ENCODE measurements around the gene CBFA2T2.
"Not testable (repeated sequence)": the region's sequence is repeated elsewhere in the genome, so short reads cannot be mapped to it uniquely, and the experiment has no call there.

Gene CBFA2T2

DNA sequence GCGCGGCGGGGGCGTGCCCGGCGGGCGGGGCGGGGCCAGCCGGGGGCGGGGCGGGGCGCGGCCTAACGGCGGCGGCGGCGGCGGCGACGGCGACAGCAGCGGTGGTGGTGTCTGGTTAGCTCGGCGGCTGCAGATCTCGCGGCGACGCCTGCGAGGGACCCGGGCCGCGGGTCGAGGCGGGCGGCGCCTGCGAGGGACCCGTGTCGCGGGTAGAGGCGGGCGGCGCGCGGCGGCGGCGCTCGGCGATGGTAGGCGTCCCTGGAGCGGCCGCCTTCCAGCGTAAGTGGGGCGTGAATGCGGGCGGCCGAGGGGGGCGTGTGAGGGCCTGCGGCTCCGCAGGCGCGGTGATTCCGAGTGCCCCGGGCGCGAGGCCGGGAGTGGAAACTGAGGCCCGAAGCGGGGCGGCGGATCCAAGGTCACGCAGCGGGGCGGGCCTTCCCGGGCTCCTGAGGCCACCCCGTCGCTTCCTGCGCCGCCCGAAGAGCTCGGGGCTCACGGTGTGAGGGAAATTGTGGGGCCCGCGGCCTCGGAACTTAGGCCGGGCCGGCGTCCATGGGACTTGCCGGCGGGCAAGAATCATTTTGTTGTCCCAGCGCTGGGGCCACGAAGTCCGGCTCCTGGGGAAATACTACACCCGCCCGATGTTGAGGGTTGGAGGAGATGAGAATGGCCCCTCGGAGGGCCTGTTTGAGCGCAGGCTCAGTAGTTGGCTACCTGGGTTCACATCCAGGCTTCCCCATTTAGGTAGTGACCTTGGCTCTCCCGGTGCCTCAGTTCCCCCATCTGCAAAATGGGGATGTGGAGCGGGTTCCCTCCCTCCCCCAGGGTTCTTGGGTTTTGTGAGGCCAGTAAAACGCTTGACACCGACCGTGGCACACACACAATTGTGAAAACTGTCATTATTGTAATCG, at the start of gene CBFA2T2:
CBFA2T2 (plus strand) TSS at position 74 of the 911 bp plus-strand sequence; CDS start at position 246, 172 bp downstream.
- DNase-seq: no peak

DNA sequence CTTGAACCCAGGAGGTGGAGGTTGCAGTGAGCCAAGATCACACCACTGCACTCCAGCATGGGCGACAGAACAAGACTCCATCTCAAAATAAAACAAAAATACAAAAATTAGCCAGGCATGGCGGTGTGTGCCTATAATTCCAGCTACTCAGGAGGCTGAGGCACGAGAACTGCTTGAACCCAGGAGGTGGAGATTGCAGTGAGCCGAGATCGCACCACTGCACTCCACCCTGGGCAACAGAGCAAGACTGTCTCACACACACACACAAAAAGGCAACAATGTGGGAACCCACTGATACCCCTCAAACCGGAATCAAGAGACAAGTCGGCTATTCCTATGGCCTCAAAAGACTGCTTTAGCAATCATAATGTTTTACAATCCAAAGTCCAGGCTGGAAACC, 49.3 kb upstream of the CBFA2T2 start:
- not testable (repeated sequence) for DNase-seq

DNA sequence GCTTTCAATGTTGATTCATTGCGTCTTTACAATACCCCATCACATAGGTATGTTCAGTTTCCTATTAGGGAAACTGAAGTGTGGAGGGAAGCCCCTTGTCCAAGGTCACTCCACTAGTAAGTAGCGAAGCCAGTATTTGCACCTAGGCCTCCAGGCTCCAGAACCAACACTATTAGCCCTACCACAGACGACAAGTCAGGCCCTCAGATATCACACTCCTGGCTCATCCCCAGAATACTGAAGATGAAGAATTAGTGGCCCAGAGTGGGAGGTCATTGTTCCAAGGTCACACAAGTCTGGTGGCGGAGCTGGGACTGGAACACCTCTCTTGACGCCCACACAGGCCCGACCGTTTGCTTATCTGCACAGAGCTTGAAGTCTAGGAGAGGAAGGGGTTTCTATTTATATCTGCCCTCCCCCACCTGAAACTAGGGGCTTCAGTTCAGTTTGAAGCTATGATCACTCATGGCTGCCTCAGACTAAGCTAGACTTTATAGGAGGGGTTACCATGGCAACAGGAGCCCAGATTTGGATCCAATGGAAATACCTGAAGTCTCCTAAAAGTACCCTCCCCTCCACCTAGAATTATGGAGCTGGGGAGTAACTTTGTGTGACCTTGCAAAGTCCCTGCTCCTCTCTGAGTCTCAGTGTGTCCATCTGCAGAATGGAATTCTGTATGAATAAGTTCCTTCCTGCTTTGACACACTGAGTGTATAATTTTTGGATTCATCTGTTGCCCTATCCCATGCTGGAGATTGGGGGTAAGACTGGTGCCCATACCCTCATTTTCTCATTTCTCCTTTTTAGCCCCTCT, 48.5 kb upstream of the CBFA2T2 start:
- no peak for DNase-seq

DNA sequence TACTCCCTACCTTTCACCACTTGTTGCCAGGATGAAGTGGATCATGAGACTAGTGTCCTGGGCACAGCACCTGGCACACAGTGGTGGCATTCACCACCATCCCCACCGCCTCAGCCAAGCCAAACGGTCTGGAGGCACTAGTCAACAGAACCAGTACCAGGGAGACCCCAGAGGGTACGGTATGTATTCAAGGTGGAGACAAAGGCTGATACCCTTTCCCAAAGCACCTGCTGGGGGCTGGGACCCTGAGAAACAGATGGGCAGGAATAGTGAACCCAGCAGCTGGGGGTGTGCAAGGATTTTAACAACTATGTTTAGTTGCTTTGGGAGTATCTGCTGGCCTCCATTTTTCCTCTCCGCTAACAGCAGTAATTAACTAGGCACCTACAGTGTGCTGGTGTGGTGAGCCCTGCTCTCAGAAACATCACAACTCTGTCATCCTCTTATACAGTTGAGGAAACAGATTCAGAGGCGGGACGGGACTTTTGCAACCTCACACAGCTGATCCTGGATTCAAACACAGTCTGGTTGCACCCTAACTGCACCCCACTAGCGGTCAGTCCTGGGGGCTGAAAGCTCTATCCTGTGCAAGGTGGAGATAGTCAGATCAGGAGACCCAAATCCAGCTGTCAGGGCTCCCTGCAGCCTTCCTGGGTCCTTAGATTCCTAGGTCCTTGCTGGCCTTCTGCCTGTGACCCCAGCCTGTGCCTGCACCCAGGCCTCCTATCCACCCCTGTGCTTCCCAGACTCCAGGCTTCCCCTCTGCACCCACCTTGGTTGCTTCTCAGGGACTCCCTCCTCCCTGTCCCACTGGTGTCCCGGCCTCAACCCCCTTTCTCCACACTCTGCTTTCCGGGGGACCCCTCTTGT, 47.5 kb upstream of the CBFA2T2 start:
- DNase-seq: no peak

DNA sequence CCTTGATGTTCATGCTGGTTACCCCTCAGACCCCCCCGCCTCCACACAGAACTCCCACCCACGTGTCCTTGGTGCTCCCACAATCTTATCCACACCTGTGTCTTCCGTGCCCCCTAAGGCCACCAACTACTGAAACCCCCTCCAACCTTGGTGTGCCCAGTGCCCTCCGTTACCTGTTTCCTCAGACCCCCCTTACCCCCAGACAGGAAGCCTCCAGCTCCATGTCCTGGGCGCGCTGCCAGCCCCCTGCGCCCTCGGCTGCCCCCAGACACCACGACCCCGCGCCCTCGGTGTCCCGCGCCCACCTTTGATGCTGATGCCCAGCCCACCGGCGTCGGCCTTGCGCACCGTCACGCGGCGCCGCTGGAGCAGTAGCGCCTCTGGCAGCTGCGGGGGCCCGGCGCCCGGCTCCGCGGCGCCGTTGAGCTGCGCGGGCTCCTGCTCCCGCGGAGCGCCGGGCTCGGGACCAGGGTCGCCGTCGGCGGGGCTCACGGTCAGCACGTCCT, 46.8 kb upstream of the CBFA2T2 start:
- no peak for DNase-seq

DNA sequence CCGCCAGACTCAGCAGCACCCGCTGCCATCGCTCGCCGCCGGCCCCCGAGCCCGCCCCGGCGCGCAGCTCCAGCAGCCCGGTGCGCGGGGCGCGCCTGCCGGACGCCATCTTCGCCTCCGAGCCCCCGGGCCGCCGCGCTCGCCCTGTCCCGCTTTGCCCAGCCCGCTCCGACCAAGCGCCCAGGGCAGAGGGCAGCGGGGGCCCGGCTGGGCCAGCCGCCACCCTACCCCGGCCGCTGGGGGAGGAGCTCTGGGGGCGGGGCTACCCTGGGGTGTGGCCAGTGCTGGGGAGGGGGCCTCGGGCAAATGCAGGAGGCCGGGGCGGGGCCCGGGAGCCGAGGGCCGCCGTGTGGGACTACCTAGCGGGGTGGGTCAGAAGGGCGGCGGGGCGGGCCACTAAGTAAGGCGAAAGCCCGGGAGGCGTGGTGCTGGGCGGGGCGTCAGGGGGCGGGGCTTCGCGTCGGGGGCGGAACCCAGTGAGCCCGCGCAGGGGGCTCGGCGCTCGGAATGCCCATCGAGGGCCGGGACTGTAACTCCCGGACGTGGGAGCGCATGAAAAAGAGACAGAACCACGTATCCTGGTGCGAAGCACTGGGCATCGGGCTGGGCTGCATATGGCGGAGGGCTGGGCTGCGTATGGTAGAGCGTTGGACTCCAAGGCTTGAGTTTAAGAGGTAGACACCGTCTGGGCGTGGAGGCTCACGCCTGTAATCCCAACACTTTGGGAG, 46.2 kb upstream of the CBFA2T2 start, which contains the start of gene SNTA1:
SNTA1 (minus strand) TSS at position 252 of the 728 bp plus-strand sequence; CDS start at position 109, 143 bp downstream.
- peak; percentile 96 for DNase-seq

DNA sequence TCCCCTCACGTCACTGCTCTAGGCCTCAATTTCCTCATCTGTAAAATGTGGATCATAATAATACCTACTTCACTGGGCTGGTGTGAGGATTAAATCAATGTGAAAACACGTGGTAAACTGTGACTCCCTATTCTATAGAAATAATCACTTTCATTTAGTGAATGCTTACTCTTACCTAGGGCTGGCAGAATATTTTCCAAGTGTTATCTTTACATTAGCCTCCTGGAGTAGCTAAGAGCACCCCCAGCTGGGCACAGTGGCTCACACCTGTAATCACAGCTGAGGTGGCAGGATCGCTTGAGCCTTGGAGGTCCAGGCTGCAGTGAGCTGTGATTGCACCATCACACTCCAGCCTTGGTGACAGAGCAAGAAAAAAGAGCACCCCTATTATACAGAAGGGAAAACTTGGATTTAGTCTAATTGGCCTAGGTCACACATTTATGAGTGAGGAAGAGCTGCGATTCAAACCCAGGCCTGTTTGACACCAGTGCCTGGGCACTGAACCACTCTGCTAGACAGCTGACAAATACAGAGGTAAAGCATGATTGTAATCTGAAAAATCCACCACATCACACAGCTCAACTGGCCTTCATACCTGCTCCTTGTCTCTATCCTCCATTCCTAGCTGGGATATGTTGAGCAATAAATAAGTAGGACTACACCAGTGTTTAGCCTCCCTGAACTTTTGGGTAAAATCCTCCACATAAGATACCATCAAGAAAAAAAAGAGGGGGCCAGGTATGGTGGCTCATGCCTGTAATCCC, 44.9 kb upstream of the CBFA2T2 start:
- DNase-seq: peak; percentile 68

DNA sequence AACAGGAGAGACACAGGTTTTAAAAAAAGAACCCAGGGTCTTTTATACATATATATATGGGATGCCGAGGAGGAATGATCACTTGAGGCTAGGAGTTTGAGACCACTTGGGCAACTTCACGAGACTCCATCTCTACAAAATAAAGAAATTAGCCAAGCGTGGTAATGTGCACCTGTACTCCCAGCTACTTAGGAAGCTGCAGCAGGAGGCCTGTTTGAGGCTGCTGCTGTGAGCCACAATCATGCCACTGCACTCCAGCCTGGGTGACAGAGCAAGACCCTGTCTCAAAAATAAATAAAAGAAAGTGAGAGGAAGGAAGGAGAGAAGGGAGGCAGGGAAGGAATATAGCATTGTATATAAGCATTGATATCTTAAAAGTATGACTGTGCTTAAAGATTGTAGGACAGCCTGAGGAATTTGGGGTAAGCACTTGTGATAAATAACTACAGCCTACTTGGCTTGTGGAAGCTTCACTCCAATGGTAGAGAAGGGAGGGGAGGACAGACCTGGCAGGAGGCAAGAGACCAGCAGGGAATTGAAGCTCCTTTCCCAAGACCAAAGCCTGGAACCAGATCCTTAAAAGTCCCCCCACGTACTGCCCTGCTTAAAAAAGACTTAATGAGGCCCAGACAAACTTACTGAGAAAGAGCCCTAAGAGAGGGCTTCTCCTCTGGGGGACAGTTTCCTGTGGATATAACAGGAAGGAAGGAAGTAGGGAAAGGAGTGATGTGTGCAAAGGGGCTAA, 43.8 kb upstream of the CBFA2T2 start:
- DNase-seq: no peak

DNA sequence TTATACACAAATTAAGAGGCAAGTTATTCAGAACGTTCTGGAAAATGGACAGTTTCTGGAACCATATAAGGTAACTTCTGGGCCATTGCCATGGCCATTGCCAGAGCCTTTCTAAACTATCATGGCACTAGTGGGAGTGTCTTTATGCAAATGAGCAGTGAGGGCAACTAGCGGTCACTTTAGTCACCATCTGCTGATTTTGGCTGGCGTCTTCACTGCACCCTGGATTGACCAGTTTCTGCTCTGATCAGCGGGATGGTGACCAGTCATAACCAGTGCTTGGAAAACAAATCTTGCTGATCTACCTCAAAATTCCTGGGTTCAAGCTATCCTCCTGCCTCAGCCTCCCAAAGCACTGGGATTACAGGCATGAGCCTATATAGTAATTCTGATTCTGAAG, 39.0 kb upstream of the CBFA2T2 start:
- no peak for DNase-seq

DNA sequence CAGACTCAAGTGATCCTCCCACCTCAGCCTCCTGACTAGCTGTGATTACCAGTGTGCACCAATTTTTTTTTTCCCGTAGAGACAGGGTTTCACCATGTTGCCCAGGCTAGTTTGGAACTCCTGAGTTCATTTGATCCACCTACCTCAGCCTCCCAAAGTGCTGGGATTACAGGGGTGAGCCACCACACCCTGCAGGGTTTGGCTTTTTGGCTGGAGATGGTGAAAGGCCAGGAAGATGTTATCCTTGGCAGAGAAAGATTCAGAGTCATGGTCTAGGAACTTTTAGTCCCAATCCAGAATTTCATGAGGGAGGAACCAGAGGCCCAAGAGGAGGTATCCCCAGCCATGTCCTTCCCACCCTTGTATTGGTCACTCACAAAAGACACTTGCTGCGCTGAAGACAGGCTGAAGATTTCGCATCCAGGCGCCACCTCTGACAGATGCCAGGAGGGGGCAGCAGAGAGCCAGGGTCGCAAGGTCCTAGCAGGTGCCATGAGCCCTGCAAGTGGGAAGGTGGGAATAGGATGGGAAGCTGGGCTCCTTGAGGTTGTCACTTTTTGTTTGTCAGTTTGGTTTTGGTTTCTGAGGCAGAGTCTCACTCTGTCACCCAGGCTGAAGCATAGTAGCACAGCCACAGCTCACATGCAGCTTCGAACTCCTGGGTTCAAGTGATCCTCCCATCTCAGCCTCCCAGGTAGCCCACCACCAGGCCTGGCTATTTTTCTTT, 32.8 kb upstream of the CBFA2T2 start:
- peak; percentile 92 for DNase-seq

DNA sequence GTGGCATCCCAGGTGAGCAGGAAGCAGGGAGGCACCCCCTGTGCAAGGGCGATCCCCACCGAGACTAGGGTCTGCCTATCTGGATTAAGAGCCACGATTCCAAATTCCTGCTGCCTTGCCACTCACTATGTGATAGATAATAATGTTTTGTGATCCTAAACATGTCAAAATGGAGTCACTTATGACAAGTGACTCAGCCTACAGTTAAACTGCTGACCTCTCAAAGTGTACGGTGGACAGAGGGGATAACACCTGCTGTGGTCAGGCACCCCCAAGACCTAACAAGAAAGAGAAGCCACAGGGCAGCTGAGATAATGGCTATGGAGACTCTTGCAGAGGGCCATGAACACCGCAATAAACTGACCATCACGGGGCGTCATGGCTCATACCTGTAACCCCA, 30.3 kb upstream of the CBFA2T2 start:
- DNase-seq: no peak

DNA sequence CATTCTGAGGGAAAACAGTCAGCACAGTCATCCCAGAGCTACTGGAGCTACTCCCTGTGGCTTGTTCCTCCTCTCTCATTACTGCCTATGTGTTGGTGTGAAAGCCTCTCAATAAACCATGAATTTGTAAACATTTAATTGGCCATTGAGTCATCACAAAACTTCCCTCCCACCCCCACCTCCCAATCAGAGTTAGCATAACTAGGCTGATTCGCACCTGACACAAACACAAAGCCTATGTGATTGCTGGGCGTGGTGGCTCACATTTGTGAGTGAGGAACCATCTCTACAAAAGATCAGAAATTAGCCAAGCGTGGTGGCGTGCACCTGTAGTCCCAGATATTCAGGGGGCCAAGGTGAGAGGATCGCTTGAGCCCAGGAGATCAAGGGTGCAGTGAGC, 29.2 kb upstream of the CBFA2T2 start:
- no peak for DNase-seq

DNA sequence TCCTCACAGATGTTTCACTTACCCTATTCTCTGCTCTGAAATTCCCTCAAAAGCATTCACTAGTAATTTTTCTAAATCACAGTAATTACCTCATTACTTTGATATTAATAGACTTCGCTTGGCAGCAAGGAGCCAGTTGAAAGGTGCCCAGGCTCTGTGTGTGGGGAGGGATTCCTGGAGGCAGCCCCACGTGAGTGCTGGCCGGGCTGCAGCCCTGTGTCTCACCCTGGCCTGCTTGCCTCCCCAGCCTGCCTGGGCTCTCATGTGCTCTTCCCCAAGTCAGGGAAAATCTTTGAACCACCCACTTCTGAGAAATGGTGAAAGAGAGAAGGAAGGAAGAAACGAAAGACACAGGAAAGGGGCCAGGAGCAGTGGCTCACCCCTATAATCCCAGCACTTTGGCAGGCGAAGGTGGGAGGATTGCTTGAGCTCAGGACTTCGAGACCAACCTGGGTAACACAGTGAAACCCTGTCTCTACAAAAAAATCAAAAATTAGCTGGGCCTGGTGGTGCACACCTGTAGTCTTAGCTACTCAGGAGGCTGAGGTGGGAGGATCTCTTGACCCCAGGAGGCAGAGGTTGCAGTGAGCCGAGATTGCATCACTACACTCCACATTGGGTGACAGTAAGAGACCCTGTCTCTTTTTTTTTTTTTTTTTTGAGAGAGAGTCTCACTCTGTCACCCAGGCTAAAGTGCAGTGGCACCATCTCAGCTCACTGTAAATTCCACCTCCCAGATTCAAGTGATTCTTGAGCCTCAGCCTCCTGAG, 26.4 kb upstream of the CBFA2T2 start:
- no peak for DNase-seq

DNA sequence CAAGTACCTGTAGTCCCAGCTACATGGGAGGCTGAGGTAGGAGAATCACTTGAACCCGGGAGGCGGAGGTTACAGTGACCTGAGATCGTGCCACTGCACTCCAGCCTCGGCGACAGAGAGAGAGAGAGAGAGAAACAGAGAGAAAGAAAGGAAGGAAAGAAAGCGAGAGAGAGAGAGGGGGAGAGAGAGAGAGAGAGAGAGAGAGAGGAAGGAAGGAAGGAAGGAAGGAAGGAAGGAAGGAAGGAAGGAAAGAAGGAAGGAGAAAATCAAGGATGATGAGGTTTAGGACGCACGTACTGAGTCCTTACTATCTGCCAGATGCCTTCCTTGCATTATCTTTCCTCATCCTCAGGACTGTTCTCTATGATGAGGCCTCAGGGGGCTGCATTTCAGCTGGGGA, 25.1 kb upstream of the CBFA2T2 start:
- DNase-seq: not testable (repeated sequence)

DNA sequence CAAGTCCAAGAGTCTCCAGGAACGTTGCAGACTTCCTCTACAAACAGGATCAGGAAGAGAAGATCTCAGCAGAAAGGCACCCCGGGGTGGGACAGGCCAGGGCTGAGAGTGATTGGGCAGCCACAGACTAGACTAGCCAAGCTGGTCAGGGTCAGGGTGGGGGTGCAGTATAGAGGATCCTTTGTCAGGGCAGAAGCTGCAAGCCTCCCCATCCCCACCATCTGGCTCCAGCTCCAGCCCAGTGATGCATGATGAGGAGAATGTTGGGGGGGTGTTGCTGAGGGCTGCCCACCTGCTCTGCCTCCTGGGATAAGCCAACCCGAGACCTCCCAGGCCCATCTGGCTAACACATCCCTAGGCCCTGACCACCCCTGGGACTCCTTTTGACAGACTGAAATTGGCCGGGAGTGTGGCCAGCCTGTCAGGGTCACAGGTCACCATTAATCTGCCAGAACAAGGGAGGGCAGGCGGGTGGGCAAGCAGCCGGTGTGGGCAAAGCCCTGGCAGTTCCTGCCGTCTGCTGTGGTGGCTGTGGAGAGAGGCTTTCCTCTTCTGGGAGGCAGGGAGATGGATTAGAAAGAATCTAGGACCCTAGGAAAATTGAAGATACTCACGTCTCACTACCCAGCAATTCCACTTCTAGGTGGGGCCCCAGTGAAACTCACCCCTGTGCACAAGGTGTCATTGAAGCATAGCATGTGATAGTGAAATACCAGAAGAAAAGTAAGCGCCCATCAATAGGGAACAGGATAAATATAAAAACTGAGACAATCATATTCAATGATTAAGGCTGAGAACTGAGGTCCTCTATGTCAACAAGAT, 24.2 kb upstream of the CBFA2T2 start:
- no peak for DNase-seq

DNA sequence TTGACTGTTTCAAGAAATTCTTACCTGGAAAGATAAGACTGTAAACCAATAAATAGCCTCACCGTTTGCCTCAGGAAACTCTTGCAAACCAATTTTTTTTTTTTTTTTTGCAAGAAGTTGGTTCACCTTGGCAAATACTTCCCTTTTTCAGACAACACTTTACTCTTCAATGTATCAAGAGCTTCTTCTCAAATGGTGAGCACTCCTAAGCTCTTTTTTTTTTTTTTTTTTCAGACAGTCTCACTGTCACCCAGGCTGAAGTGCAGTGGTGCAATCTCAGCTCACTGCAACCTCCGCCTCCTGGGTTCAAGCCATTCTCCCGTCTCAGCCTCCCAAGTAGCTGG, 23.6 kb upstream of the CBFA2T2 start:
- DNase-seq: no peak

DNA sequence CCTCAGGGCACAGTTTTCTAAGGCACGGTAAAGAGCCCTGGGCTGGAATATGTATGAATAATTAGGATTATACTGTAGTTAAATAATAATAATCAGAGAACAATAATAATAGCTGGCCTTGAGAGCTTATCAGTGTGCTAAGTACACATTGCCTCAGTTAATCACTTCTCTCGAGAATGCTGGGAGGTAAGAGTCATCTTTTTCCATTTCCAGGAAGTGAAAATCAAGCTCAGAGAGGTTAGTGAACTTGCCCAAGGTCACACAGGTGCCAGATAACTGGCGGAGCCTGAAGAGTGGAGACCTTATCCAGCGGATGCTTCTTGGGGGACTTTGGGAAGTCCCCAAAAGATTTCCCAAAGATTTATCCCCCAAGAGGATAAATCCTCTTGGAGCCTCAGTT, 19.4 kb upstream of the CBFA2T2 start:
- DNase-seq: no peak

DNA sequence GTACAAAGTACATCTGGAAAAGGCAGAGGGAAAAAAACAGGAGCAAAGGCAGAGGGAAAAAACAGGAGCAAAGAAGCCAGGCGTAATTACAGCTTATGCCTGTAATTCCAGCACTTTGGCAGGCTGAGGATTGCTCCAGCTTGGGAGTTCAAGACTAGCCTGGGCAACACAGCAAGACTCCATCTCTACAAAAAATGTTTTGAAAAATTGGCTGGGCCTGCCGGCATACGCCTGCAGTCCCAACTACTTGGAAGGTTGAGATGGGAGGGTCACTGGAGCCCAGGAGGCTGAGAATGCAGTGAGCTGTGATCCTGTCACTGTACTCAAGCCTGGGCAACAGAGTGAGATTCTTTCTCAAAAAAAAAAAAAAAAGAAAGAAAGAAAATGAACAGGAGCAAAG, 19.0 kb upstream of the CBFA2T2 start:
- no peak for DNase-seq
